ENCODE data around the gene TRIM71.

The TRIM71 gene

GRCh38 chr3:32861681-32862080, 43.9 kb downstream of the TRIM71 start:
- no peaks in the 10 kb centered on the region for H3K27me3 Mint-ChIP-seq
- no peaks in the 10 kb centered on the region for H3K36me3 Mint-ChIP-seq
- H3K27ac Mint-ChIP-seq, result no peak overlapping the region
- H3K4me1 Mint-ChIP-seq (ENCODE audit: low read depth), result no peaks in the 10 kb centered on the region
- H3K9me3 Mint-ChIP-seq (ENCODE audit: low read depth), result no peaks in the 10 kb centered on the region
- no peak overlapping the region for H3K4me3 Mint-ChIP-seq

GRCh38 chr3:32862247-32862935, 44.6 kb downstream of the TRIM71 start:
- H3K4me3 Mint-ChIP-seq, result no peak overlapping the region
- no peaks in the 10 kb centered on the region for H3K9me3 Mint-ChIP-seq (ENCODE audit: low read depth)
- no peaks in the 10 kb centered on the region for H3K4me1 Mint-ChIP-seq (ENCODE audit: low read depth)
- no peaks in the 10 kb centered on the region for H3K36me3 Mint-ChIP-seq
- no peaks in the 10 kb centered on the region for H3K27me3 Mint-ChIP-seq
- no peak overlapping the region for H3K27ac Mint-ChIP-seq

GRCh38 chr3:32862936-32863487, 45.2 kb downstream of the TRIM71 start:
- Mint-ChIP-seq H3K9me3 (ENCODE audit: low read depth) (no peaks in the 10 kb centered on the region), H3K27me3 (no peaks in the 10 kb centered on the region), H3K4me1 (ENCODE audit: low read depth) (no peaks in the 10 kb centered on the region), H3K27ac (no peak overlapping the region), H3K36me3 (no peaks in the 10 kb centered on the region), H3K4me3 (no peak overlapping the region)

GRCh38 chr3:32865383-32865782, 47.6 kb downstream of the TRIM71 start:
- no peaks in the 10 kb centered on the region for H3K4me1 Mint-ChIP-seq (ENCODE audit: low read depth)
- no peaks in the 10 kb centered on the region for H3K27me3 Mint-ChIP-seq
- H3K27ac Mint-ChIP-seq, result no peak overlapping the region
- no peaks in the 10 kb centered on the region for H3K36me3 Mint-ChIP-seq
- H3K9me3 Mint-ChIP-seq (ENCODE audit: low read depth), result no peaks in the 10 kb centered on the region
- no peak overlapping the region for H3K4me3 Mint-ChIP-seq

GRCh38 chr3:32866533-32866932, 48.7 kb downstream of the TRIM71 start:
- Mint-ChIP-seq H3K4me3 (no peak overlapping the region), H3K27me3 (no peaks in the 10 kb centered on the region)

GRCh38 chr3:32867954-32868353, 50.2 kb downstream of the TRIM71 start:
- Mint-ChIP-seq H3K36me3 (no peaks in the 10 kb centered on the region), H3K4me3 (no peak overlapping the region), H3K27ac (no peak overlapping the region), H3K27me3 (no peaks in the 10 kb centered on the region), H3K4me1 (ENCODE audit: low read depth) (no peaks in the 10 kb centered on the region), H3K9me3 (ENCODE audit: low read depth) (no peaks in the 10 kb centered on the region)

More at GRCh38 chr3:32866533-32866932, 48.7 kb downstream of the TRIM71 start:
- Mint-ChIP-seq H3K4me1 (ENCODE audit: low read depth) (no peaks in the 10 kb centered on the region), H3K27ac (no peak overlapping the region), H3K36me3 (no peaks in the 10 kb centered on the region), H3K9me3 (ENCODE audit: low read depth) (no peaks in the 10 kb centered on the region)

- Mint-ChIP-seq H3K4me3 (no peak overlapping the region), H3K27ac (no peak overlapping the region), H3K9me3 (ENCODE audit: low read depth) (no peaks in the 10 kb centered on the region), H3K36me3 (no peaks in the 10 kb centered on the region), H3K27me3 (no peaks in the 10 kb centered on the region), H3K4me1 (ENCODE audit: low read depth) (no peaks in the 10 kb centered on the region)
Measured at GRCh38 chr3:32868719-32869512, 51.1 kb downstream of the TRIM71 start.

GRCh38 chr3:32869513-32870047, 51.8 kb downstream of the TRIM71 start:
- no peaks in the 10 kb centered on the region for H3K9me3 Mint-ChIP-seq (ENCODE audit: low read depth)
- no peak overlapping the region for H3K27ac Mint-ChIP-seq
- H3K27me3 Mint-ChIP-seq, result no peaks in the 10 kb centered on the region
- no peaks in the 10 kb centered on the region for H3K4me1 Mint-ChIP-seq (ENCODE audit: low read depth)
- no peak overlapping the region for H3K4me3 Mint-ChIP-seq
- H3K36me3 Mint-ChIP-seq, result no peaks in the 10 kb centered on the region

GRCh38 chr3:32870373-32871095, 52.7 kb downstream of the TRIM71 start:
- Mint-ChIP-seq H3K4me3 (no peak overlapping the region), H3K4me1 (ENCODE audit: low read depth) (no peaks in the 10 kb centered on the region), H3K36me3 (no peaks in the 10 kb centered on the region), H3K27ac (no peak overlapping the region), H3K9me3 (ENCODE audit: low read depth) (no peaks in the 10 kb centered on the region), H3K27me3 (no peaks in the 10 kb centered on the region)

GRCh38 chr3:32871273-32871672, 53.5 kb downstream of the TRIM71 start:
- Mint-ChIP-seq H3K4me1 (ENCODE audit: low read depth) (no peaks in the 10 kb centered on the region), H3K36me3 (no peaks in the 10 kb centered on the region), H3K4me3 (no peak overlapping the region), H3K27me3 (no peaks in the 10 kb centered on the region), H3K9me3 (ENCODE audit: low read depth) (no peaks in the 10 kb centered on the region), H3K27ac (no peak overlapping the region)

GRCh38 chr3:32872487-32873382, 54.9 kb downstream of the TRIM71 start:
- H3K27ac Mint-ChIP-seq, result no peak overlapping the region
- no peak overlapping the region for H3K4me3 Mint-ChIP-seq
- no peaks in the 10 kb centered on the region for H3K4me1 Mint-ChIP-seq (ENCODE audit: low read depth)
- no peaks in the 10 kb centered on the region for H3K36me3 Mint-ChIP-seq
- H3K27me3 Mint-ChIP-seq, result no peaks in the 10 kb centered on the region
- no peaks in the 10 kb centered on the region for H3K9me3 Mint-ChIP-seq (ENCODE audit: low read depth)

GRCh38 chr3:32873531-32874130, 55.8 kb downstream of the TRIM71 start:
- no peak overlapping the region for H3K4me3 Mint-ChIP-seq
- no peaks in the 10 kb centered on the region for H3K4me1 Mint-ChIP-seq (ENCODE audit: low read depth)
- no peaks in the 10 kb centered on the region for H3K27me3 Mint-ChIP-seq
- H3K27ac Mint-ChIP-seq, result no peak overlapping the region
- H3K9me3 Mint-ChIP-seq (ENCODE audit: low read depth), result no peaks in the 10 kb centered on the region
- H3K36me3 Mint-ChIP-seq, result no peaks in the 10 kb centered on the region

- H3K4me3 Mint-ChIP-seq, result no peak overlapping the region
- H3K27me3 Mint-ChIP-seq, result no peaks in the 10 kb centered on the region
- no peaks in the 10 kb centered on the region for H3K4me1 Mint-ChIP-seq (ENCODE audit: low read depth)
- no peaks in the 10 kb centered on the region for H3K9me3 Mint-ChIP-seq (ENCODE audit: low read depth)
- no peak overlapping the region for H3K27ac Mint-ChIP-seq
- H3K36me3 Mint-ChIP-seq, result no peaks in the 10 kb centered on the region
Measured at GRCh38 chr3:32876920-32877319, 59.1 kb downstream of the TRIM71 start.

- no peaks in the 10 kb centered on the region for H3K9me3 Mint-ChIP-seq (ENCODE audit: low read depth)
- H3K27ac Mint-ChIP-seq, result no peak overlapping the region
- H3K4me3 Mint-ChIP-seq, result no peak overlapping the region
- peaks cover 2% of the 10 kb centered on the region for H3K4me1 Mint-ChIP-seq (ENCODE audit: low read depth)
- no peaks in the 10 kb centered on the region for H3K27me3 Mint-ChIP-seq
- H3K36me3 Mint-ChIP-seq, result no peaks in the 10 kb centered on the region
Measured at GRCh38 chr3:32877598-32877997, 59.8 kb downstream of the TRIM71 start.
